Measurements from ENCODE around the gene GRB2.
A peak's percentile ranks its signal among the peaks of the same experiment; 100 is the strongest.
"Not testable (repeated sequence)": the region's sequence is repeated elsewhere in the genome, so short reads cannot be mapped to it uniquely, and the experiment has no call there.

Gene GRB2

GRCh38 chr17:75387771-75388170 is 17.7 kb downstream of the GRB2 start:
- no peak for DNase-seq (ENCODE audit: low spot score)

- DNase-seq (ENCODE audit: low spot score) = no peak
Measured at GRCh38 chr17:75386430-75386829, 19.0 kb downstream of the GRB2 start.

GRCh38 chr17:75384751-75385150 is 20.7 kb downstream of the GRB2 start:
- DNase-seq (ENCODE audit: low spot score) = no peak

- DNase-seq (ENCODE audit: low spot score) = no peak
Measured at GRCh38 chr17:75383842-75384195, 21.7 kb downstream of the GRB2 start.

- no peak for DNase-seq (ENCODE audit: low spot score)
Measured at GRCh38 chr17:75380750-75381149, 24.7 kb downstream of the GRB2 start.

GRCh38 chr17:75380315-75380714 is 25.2 kb downstream of the GRB2 start:
- no peak for DNase-seq (ENCODE audit: low spot score)

- DNase-seq (ENCODE audit: low spot score) = not testable (repeated sequence)
Measured at GRCh38 chr17:75379426-75379825, 26.1 kb downstream of the GRB2 start.

GRCh38 chr17:75373280-75373679 is 32.2 kb downstream of the GRB2 start:
- no peak for DNase-seq (ENCODE audit: low spot score)

- DNase-seq (ENCODE audit: low spot score) = no peak
Measured at GRCh38 chr17:75371981-75372380, 33.5 kb downstream of the GRB2 start.

- DNase-seq (ENCODE audit: low spot score) = peak; percentile 16
Measured at GRCh38 chr17:75371339-75371738, 34.1 kb downstream of the GRB2 start.

- DNase-seq (ENCODE audit: low spot score) = no peak
Measured at GRCh38 chr17:75370286-75370915, 35.1 kb downstream of the GRB2 start.

GRCh38 chr17:75367838-75368789 is 37.4 kb downstream of the GRB2 start:
- DNase-seq (ENCODE audit: low spot score) = not testable (repeated sequence)

GRCh38 chr17:75367312-75367711 is 38.2 kb downstream of the GRB2 start:
- no peak for DNase-seq (ENCODE audit: low spot score)

- DNase-seq (ENCODE audit: low spot score) = no peak
Measured at GRCh38 chr17:75366432-75366831, 39.0 kb downstream of the GRB2 start.

GRCh38 chr17:75365931-75366275 is 39.6 kb downstream of the GRB2 start:
- DNase-seq (ENCODE audit: low spot score) = no peak

- DNase-seq (ENCODE audit: low spot score) = no peak
Measured at GRCh38 chr17:75365009-75365930, 40.2 kb downstream of the GRB2 start.

- DNase-seq (ENCODE audit: low spot score) = no peak
Measured at GRCh38 chr17:75364078-75364477, 41.4 kb downstream of the GRB2 start.

- no peak for DNase-seq (ENCODE audit: low spot score)
Measured at GRCh38 chr17:75361996-75362395, 43.5 kb downstream of the GRB2 start.

GRCh38 chr17:75361344-75361743 is 44.1 kb downstream of the GRB2 start:
- no peak for DNase-seq (ENCODE audit: low spot score)

- no peak for DNase-seq (ENCODE audit: low spot score)
Measured at GRCh38 chr17:75356260-75356937, 49.1 kb downstream of the GRB2 start.

GRCh38 chr17:75353176-75353575 is 52.3 kb downstream of the GRB2 start:
- no peak for DNase-seq (ENCODE audit: low spot score)

GRCh38 chr17:75352079-75352569 is 53.4 kb downstream of the GRB2 start:
- DNase-seq (ENCODE audit: low spot score) = no peak
